DOHH2 (cell line): ENCODE data around the gene SV2C.

Source experiments
- EZH2phosphoT487 ChIP-seq: fragments of 200-600 bp; sonication (generic); IDR thresholded peaks from 2 replicates; pipeline ENCODE4 v1.6.1; 2017; ENCODE audit warnings: borderline replicate concordance, mild to moderate bottlenecking, antibody characterized with exemption, low read length, moderate library complexity, mixed read lengths
- TF ChIP-seq, protein P1 (sequence below): fragments of 200-600 bp; sonication (generic); IDR thresholded peaks from one replicate; pipeline ENCODE4 v1.5.1; 2014; ENCODE audit warnings: antibody characterized with exemption, mild to moderate bottlenecking, low read depth, low read length; ENCODE audit not compliant: poor library complexity, severe bottlenecking

DNA sequence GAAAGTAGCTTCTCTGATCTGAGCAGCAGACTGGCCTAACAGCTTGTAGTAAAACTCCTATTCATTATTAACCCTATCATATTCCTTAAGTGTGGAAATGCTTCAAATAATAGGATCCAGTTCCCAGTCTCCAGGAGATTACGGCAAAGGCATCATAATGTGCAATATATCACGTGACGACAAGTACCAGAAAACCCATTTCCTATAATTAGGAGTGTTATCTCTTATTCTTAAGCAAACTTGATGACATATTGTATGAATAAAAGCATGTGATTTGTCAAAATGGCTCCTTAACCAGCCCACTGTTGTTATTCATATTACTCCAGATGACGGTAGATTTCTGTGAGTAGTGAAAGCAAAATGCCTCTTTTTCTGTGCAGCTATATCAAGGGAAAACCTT is 2.9 kb downstream of the SV2C start:
- TF ChIP-seq, protein P1, sequence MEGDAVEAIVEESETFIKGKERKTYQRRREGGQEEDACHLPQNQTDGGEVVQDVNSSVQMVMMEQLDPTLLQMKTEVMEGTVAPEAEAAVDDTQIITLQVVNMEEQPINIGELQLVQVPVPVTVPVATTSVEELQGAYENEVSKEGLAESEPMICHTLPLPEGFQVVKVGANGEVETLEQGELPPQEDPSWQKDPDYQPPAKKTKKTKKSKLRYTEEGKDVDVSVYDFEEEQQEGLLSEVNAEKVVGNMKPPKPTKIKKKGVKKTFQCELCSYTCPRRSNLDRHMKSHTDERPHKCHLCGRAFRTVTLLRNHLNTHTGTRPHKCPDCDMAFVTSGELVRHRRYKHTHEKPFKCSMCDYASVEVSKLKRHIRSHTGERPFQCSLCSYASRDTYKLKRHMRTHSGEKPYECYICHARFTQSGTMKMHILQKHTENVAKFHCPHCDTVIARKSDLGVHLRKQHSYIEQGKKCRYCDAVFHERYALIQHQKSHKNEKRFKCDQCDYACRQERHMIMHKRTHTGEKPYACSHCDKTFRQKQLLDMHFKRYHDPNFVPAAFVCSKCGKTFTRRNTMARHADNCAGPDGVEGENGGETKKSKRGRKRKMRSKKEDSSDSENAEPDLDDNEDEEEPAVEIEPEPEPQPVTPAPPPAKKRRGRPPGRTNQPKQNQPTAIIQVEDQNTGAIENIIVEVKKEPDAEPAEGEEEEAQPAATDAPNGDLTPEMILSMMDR, result no peak
- no peak for TF ChIP-seq EZH2phosphoT487
